Neural cell (in vitro differentiated cells): Measurements from ENCODE around the gene SLC8A1. TPM values are rescaled to one million over a fixed set of nuclear protein-coding genes. Genes with fewer than 3 reads are reported as not detected.

Experiments used
- H2AFZ ChIP-seq: fragments of 200-600, 300-800 bp; sonication (generic), shearing (Covaris generic); 2 replicates; pipeline ENCODE4 v1.6.0; 2014; ENCODE audit warnings: low read depth, mild to moderate bottlenecking, antibody characterized with exemption, low read length, moderate library complexity
- H3F3A ChIP-seq: fragments of 200-600 bp; shearing (Covaris generic); 2 replicates; pipeline ENCODE4 v1.6.1; 2016; ENCODE audit warnings: mild to moderate bottlenecking, moderate library complexity, mixed read lengths, antibody characterized with exemption, low read length; ENCODE audit not compliant: insufficient read depth, poor library complexity, severe bottlenecking
- H3K27ac ChIP-seq: fragments of 200-600, 300-800 bp; sonication (generic), shearing (Covaris generic); 2 replicates; pipeline ENCODE4 v1.5.1; 2014; ENCODE audit warnings: mild to moderate bottlenecking, low read length, moderate library complexity
- H3K27me3 ChIP-seq: fragments of 300-800, 200-600 bp; sonication (generic), shearing (Covaris generic); 2 replicates; pipeline ENCODE4 v1.6.0; 2014; ENCODE audit warnings: mild to moderate bottlenecking, low read depth, low read length, moderate library complexity; ENCODE audit not compliant: insufficient read depth
- H3K36me3 ChIP-seq: fragments of 300-800, 200-600 bp; sonication (generic), shearing (Covaris generic); 2 replicates; pipeline ENCODE4 v1.5.1; 2014; ENCODE audit warnings: mild to moderate bottlenecking, antibody characterized with exemption, low read length, moderate library complexity; ENCODE audit not compliant: insufficient read depth
- H3K4me2 ChIP-seq: fragments of 300-800, 200-600 bp; sonication (generic), shearing (Covaris generic); 2 replicates; pipeline ENCODE4 v1.6.0; 2014; ENCODE audit warnings: mild to moderate bottlenecking, low read length
- H3K4me3 ChIP-seq: fragments of 300-800, 200-600 bp; sonication (generic), shearing (Covaris generic); 2 replicates; pipeline ENCODE4 v1.5.1; 2014; ENCODE audit warnings: mild to moderate bottlenecking, low read length, moderate library complexity
- H3K79me2 ChIP-seq: fragments of 200-600 bp; shearing (Covaris generic); replicated peaks from 2 replicates; pipeline ENCODE4 v1.6.0; 2014; ENCODE audit warnings: mild to moderate bottlenecking, low read length, moderate library complexity; ENCODE audit not compliant: insufficient read depth
- H3K9ac ChIP-seq: fragments of 300-800, 200-600 bp; sonication (generic), shearing (Covaris generic); 2 replicates; pipeline ENCODE4 v1.6.1; 2016; ENCODE audit warnings: mild to moderate bottlenecking, low read length, mixed read lengths
- H3K9me2 ChIP-seq: fragments of 200-600 bp; shearing (Covaris generic); 2 replicates; pipeline ENCODE4 v1.6.1; 2016; ENCODE audit warnings: mild to moderate bottlenecking, low read length, mixed read lengths; ENCODE audit not compliant: insufficient read depth
- H3K9me3 ChIP-seq: fragments of 200-600, 300-800 bp; sonication (generic), shearing (Covaris generic); 2 replicates; pipeline ENCODE4 v1.6.1; 2016; ENCODE audit warnings: mild to moderate bottlenecking, mixed run types, low read length, moderate library complexity, mixed read lengths
- H4K20me1 ChIP-seq: fragments of 200-600 bp; shearing (Covaris generic); 2 replicates; pipeline ENCODE4 v1.6.1; 2016; ENCODE audit warnings: mild to moderate bottlenecking, mixed run types; ENCODE audit not compliant: insufficient read depth
- EP300 ChIP-seq: fragments of 450-650 bp; conservative IDR thresholded peaks from 2 replicates; pipeline ENCODE4 v1.6.1; 2014; ENCODE audit warnings: antibody characterized with exemption, mild to moderate bottlenecking, moderate library complexity; ENCODE audit not compliant: poor library complexity, severe bottlenecking
- EZH2 ChIP-seq: fragments of 200-600, 300-800 bp; shearing (Covaris generic), sonication (generic); IDR thresholded peaks from 2 replicates; pipeline ENCODE4 v1.6.1; 2014; ENCODE audit warnings: antibody characterized with exemption, low read length, borderline replicate concordance, mild to moderate bottlenecking; ENCODE audit not compliant: insufficient read depth, poor library complexity, severe bottlenecking
- MXI1 ChIP-seq: fragments of 450-650 bp; conservative IDR thresholded peaks from 2 replicates; pipeline ENCODE4 v1.6.1; 2014; ENCODE audit warnings: antibody characterized with exemption, mild to moderate bottlenecking; ENCODE audit not compliant: poor library complexity, severe bottlenecking
- POLR2AphosphoS5 ChIP-seq: IDR thresholded peaks from 2 replicates; pipeline ENCODE4 v1.6.1; 2012
- RAD21 ChIP-seq: fragments of 450-650 bp; conservative IDR thresholded peaks from 2 replicates; pipeline ENCODE4 v1.6.1; 2014; ENCODE audit warnings: antibody characterized with exemption, mild to moderate bottlenecking, moderate library complexity
- SMC3 ChIP-seq: fragments of 450-650 bp; conservative IDR thresholded peaks from 2 replicates; pipeline ENCODE4 v1.6.1; 2014; ENCODE audit warnings: antibody characterized with exemption, mild to moderate bottlenecking, moderate library complexity; ENCODE audit not compliant: poor library complexity
- TAF1 ChIP-seq: IDR thresholded peaks from 2 replicates; pipeline ENCODE4 v1.6.1; 2012; ENCODE audit warnings: low read depth
- polyA plus RNA-seq: library from polyadenylated mRNA; depleted of rRNA; stranded (reverse); fragments of >200 nt; gene quantifications from 2 replicates; pipeline ENCODE4 v1.2.3, GENCODE V29; 2014
- TF ChIP-seq, protein P1 (sequence below): IDR thresholded peaks from 2 replicates; pipeline ENCODE4 v1.6.1; 2012; ENCODE audit warnings: borderline replicate concordance
- TF ChIP-seq, protein P2 (sequence below): fragments of 450-650 bp; IDR thresholded peaks from 2 replicates; pipeline ENCODE4 v1.5.1; 2014; ENCODE audit warnings: antibody characterized with exemption, mild to moderate bottlenecking, moderate library complexity; ENCODE audit not compliant: poor library complexity, severe bottlenecking

The SLC8A1 gene
- polyA plus RNA-seq, 1 donor from 2014 or later: 18.7 TPM

DNA sequence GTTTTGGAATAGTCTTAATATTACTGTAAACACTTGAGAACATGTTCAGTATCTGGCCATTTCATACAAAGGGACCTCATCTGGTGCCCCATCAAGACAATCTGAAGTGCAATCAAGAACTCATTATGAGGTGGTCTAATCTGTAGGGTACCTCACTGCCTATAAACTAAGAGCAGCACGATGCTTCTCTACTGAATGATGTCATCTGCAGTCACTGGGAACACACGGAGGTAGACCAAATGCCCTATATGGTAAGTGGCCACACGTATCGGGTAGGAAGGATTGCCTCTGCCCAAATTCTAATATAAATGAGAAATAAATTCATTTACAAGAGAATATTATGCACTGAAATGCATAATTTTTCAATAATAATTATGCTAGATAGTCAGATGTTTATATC, 90.4 kb downstream of the SLC8A1 start:
- H3K27ac ChIP-seq: no peak overlapping the region

DNA sequence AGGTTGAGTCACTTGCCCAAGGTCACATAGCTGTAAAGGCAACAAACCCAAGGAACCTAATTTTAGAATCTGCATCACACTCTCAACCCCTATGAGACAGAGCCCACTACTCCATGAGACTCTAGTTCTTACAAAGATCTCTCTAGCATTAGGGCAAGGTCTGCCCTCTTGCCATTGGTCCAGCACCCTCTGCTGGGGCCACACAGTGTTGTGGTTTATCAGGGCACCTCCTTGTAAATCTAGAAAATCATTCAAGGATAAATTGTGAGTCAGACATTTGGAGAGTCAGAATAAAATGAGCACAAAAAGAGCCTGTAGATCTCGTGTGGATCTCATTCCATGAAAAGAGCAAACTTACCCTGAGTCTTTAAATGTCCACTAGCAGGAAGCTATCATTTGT, 91.2 kb downstream of the SLC8A1 start:
- Histone ChIP-seq H3K4me3 (no peak overlapping the region), H3K9ac (no peak overlapping the region), H3K36me3 (no peaks in the 10 kb centered on the region), H3K27ac (no peak overlapping the region), H3K9me2 (no peaks in the 10 kb centered on the region), H3F3A (peaks cover 4% of the 10 kb centered on the region), H3K9me3 (no peaks in the 10 kb centered on the region), H3K4me2 (no peak overlapping the region), H3K79me2 (no peaks in the 10 kb centered on the region), H3K27me3 (no peaks in the 10 kb centered on the region), H2AFZ (no peak overlapping the region), H4K20me1 (no peaks in the 10 kb centered on the region)
- TF ChIP-seq POLR2AphosphoS5: no peak
- TF ChIP-seq MXI1: no peak
- TF ChIP-seq, protein P1, sequence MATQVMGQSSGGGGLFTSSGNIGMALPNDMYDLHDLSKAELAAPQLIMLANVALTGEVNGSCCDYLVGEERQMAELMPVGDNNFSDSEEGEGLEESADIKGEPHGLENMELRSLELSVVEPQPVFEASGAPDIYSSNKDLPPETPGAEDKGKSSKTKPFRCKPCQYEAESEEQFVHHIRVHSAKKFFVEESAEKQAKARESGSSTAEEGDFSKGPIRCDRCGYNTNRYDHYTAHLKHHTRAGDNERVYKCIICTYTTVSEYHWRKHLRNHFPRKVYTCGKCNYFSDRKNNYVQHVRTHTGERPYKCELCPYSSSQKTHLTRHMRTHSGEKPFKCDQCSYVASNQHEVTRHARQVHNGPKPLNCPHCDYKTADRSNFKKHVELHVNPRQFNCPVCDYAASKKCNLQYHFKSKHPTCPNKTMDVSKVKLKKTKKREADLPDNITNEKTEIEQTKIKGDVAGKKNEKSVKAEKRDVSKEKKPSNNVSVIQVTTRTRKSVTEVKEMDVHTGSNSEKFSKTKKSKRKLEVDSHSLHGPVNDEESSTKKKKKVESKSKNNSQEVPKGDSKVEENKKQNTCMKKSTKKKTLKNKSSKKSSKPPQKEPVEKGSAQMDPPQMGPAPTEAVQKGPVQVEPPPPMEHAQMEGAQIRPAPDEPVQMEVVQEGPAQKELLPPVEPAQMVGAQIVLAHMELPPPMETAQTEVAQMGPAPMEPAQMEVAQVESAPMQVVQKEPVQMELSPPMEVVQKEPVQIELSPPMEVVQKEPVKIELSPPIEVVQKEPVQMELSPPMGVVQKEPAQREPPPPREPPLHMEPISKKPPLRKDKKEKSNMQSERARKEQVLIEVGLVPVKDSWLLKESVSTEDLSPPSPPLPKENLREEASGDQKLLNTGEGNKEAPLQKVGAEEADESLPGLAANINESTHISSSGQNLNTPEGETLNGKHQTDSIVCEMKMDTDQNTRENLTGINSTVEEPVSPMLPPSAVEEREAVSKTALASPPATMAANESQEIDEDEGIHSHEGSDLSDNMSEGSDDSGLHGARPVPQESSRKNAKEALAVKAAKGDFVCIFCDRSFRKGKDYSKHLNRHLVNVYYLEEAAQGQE: no peak
- TF ChIP-seq TAF1: no peak
- TF ChIP-seq, protein P2, sequence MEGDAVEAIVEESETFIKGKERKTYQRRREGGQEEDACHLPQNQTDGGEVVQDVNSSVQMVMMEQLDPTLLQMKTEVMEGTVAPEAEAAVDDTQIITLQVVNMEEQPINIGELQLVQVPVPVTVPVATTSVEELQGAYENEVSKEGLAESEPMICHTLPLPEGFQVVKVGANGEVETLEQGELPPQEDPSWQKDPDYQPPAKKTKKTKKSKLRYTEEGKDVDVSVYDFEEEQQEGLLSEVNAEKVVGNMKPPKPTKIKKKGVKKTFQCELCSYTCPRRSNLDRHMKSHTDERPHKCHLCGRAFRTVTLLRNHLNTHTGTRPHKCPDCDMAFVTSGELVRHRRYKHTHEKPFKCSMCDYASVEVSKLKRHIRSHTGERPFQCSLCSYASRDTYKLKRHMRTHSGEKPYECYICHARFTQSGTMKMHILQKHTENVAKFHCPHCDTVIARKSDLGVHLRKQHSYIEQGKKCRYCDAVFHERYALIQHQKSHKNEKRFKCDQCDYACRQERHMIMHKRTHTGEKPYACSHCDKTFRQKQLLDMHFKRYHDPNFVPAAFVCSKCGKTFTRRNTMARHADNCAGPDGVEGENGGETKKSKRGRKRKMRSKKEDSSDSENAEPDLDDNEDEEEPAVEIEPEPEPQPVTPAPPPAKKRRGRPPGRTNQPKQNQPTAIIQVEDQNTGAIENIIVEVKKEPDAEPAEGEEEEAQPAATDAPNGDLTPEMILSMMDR: no peak
- no peak for TF ChIP-seq EZH2
- TF ChIP-seq SMC3: no peak
- no peak for TF ChIP-seq RAD21
- no peak for TF ChIP-seq EP300

More for the DNA sequence above, 90.4 kb downstream of the SLC8A1 start:
- no peaks in the 10 kb centered on the region for H3K36me3 ChIP-seq
- H3K9me3 ChIP-seq: no peaks in the 10 kb centered on the region
- H3K79me2 ChIP-seq: no peaks in the 10 kb centered on the region
- no peak overlapping the region for H2AFZ ChIP-seq
- no peak overlapping the region for H3K4me2 ChIP-seq
- H3K9ac ChIP-seq: no peak overlapping the region
- no peak overlapping the region for H3K4me3 ChIP-seq
- peaks cover 4% of the 10 kb centered on the region for H3F3A ChIP-seq
- no peaks in the 10 kb centered on the region for H3K27me3 ChIP-seq
- H3K9me2 ChIP-seq: no peaks in the 10 kb centered on the region
- H4K20me1 ChIP-seq: no peaks in the 10 kb centered on the region
- TF ChIP-seq TAF1 (no peak), MXI1 (no peak), POLR2AphosphoS5 (no peak), SMC3 (no peak), RAD21 (no peak), EZH2 (no peak), EP300 (no peak)
- TF ChIP-seq, protein P2: no peak
- TF ChIP-seq, protein P1: no peak
